GM12891 (cell line): Measurements from ENCODE around the gene HMGXB3.

Experiments
- POLR2A ChIP-seq: IDR thresholded peaks from 2 replicates; pipeline ENCODE4 v1.6.1; 2011; ENCODE audit warnings: low read depth, low read length, control low read depth
- POLR2AphosphoS5 ChIP-seq: IDR thresholded peaks from 2 replicates; pipeline ENCODE4 v1.6.1; 2011; ENCODE audit warnings: low read depth, low read length, control low read depth
- POU2F2 ChIP-seq: IDR thresholded peaks from 2 replicates; pipeline ENCODE4 v1.6.1; 2011; ENCODE audit warnings: low read depth, mild to moderate bottlenecking, control low read depth, low read length, moderate library complexity
- TAF1 ChIP-seq: IDR thresholded peaks from 2 replicates; pipeline ENCODE4 v1.6.1; 2011; ENCODE audit warnings: low read depth, low read length, control low read depth

DNA sequence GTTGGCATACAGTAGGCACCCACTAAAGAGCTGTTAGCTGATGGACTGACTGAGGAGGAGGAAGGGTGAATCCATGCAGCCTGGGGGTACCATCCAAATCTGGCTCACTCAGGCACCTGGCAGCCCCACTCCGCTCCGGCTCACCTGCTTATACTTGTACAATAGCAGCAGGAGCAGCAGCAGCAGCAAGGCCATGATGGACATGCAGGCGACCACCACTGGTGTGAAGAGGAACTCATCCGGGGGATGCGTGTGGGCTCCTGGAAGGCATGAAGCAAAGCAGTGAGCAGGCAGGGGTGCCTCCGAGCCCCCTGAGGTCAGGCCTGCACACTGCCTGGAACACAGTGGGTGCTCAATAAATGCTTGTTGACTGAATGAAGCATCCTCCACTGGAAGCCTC is 67.5 kb downstream of the HMGXB3 start:
- TF ChIP-seq POLR2AphosphoS5: no peak
- no peak for TF ChIP-seq POLR2A
- TF ChIP-seq TAF1: no peak
- TF ChIP-seq POU2F2: no peak
